Body of pancreas (tissue), 4 donors: ENCODE data around the gene VMA21.

Source experiments
- CTCF ChIP-seq, 7 experiments: fragments of 450-650 bp in 4 of 7; fragments of 200-600 bp in 3 of 7; sonication (generic) in 3 of 7; IDR thresholded peaks; one replicate each; pipeline ENCODE4 v1.5.1; 2016 to 2019; ENCODE audit warnings: antibody characterized with exemption in 7 of 7
- POLR2A ChIP-seq, 3 donors: fragments of 450-650 bp; IDR thresholded peaks; one replicate each; pipeline ENCODE4 v1.6.1; 2016; ENCODE audit warnings: antibody characterized with exemption in 3 of 3, mild to moderate bottlenecking in 2 of 3

GRCh38 chrX:151396825-151397740 is at the start of gene VMA21:
- TF ChIP-seq CTCF (IDR thresholded peaks at IDR 0.05) (no peak), POLR2A (IDR thresholded peaks at IDR 0.05) (peak; percentile 55 to 78 (median 72))
